H9 (cell line): ENCODE results near the gene OR6J1. TPM values are rescaled to one million over a fixed set of nuclear protein-coding genes. Genes with fewer than 3 reads are reported as not detected.

ENCODE experiments used
- DNase-seq: peaks from one replicate; pipeline ENCODE4 v3.0.0-alpha.2; 2017
- H2AFZ ChIP-seq: one replicate; pipeline ENCODE4 v1.6.1; 2013; ENCODE audit warnings: mild to moderate bottlenecking, low read length, control low read depth, moderate library complexity
- H2AK5ac ChIP-seq: 2 replicates; pipeline ENCODE4 v1.6.1; 2013; ENCODE audit warnings: low read length, control low read depth, mixed read lengths; ENCODE audit not compliant: insufficient read length
- H2BK120ac ChIP-seq: one replicate; pipeline ENCODE4 v1.6.1; 2013; ENCODE audit warnings: low read depth, mild to moderate bottlenecking, low read length, control low read depth, inconsistent platforms; ENCODE audit not compliant: poor library complexity, severe bottlenecking
- H2BK12ac ChIP-seq: 2 replicates; pipeline ENCODE4 v1.6.1; 2013; ENCODE audit warnings: low read length, control low read depth, mixed read lengths, low read depth; ENCODE audit not compliant: insufficient read length
- H2BK15ac ChIP-seq: 2 replicates; pipeline ENCODE4 v1.6.1; 2013; ENCODE audit warnings: low read depth, low read length, control low read depth
- H2BK20ac ChIP-seq: one replicate; pipeline ENCODE4 v1.6.1; 2013; ENCODE audit warnings: low read depth, mild to moderate bottlenecking, low read length, control low read depth, inconsistent platforms; ENCODE audit not compliant: poor library complexity, severe bottlenecking
- H2BK5ac ChIP-seq: 2 replicates; pipeline ENCODE4 v1.6.1; 2013; ENCODE audit warnings: low read length, control low read depth, mixed read lengths; ENCODE audit not compliant: insufficient read length
- H3K14ac ChIP-seq: 2 replicates; pipeline ENCODE4 v1.6.1; 2013; ENCODE audit warnings: low read length, control low read depth; ENCODE audit not compliant: insufficient read depth
- H3K18ac ChIP-seq: 2 replicates; pipeline ENCODE4 v1.6.1; 2013; ENCODE audit warnings: low read depth, mild to moderate bottlenecking, mixed read lengths, low read length, control low read depth; ENCODE audit not compliant: insufficient read length
- H3K23ac ChIP-seq: 2 replicates; pipeline ENCODE4 v1.6.1; 2013; ENCODE audit warnings: low read length, control low read depth, mixed read lengths, low read depth; ENCODE audit not compliant: insufficient read length
- H3K23me2 ChIP-seq: 2 replicates; pipeline ENCODE4 v1.6.1; 2013; ENCODE audit warnings: low read depth, mild to moderate bottlenecking, mixed read lengths, low read length, control low read depth; ENCODE audit not compliant: insufficient read length, poor library complexity, severe bottlenecking
- H3K27ac ChIP-seq: 2 replicates; pipeline ENCODE4 v1.5.1; 2013; ENCODE audit warnings: low read length, control low read depth, mixed read lengths, low read depth; ENCODE audit not compliant: insufficient read length
- H3K27me3 ChIP-seq: 2 replicates; pipeline ENCODE4 v1.6.1; 2013; ENCODE audit warnings: low read length, control low read depth, inconsistent platforms; ENCODE audit not compliant: insufficient read depth
- H3K4ac ChIP-seq: 2 replicates; pipeline ENCODE4 v1.6.1; 2013; ENCODE audit warnings: low read depth, mild to moderate bottlenecking, control low read depth, inconsistent platforms, low read length, moderate library complexity
- H3K4me1 ChIP-seq: 2 replicates; pipeline ENCODE4 v1.6.1; 2013; ENCODE audit warnings: low read length, control low read depth, inconsistent platforms; ENCODE audit not compliant: insufficient read depth
- H3K4me2 ChIP-seq: 2 replicates; pipeline ENCODE4 v1.6.1; 2013; ENCODE audit warnings: low read length, control low read depth, mixed read lengths; ENCODE audit not compliant: insufficient read length, insufficient read depth
- H3K56ac ChIP-seq: 2 replicates; pipeline ENCODE4 v1.6.1; 2013; ENCODE audit warnings: low read depth, mild to moderate bottlenecking, mixed read lengths, low read length, control low read depth; ENCODE audit not compliant: insufficient read length
- H3K79me1 ChIP-seq: 2 replicates; pipeline ENCODE4 v1.6.1; 2013; ENCODE audit warnings: low read depth, mild to moderate bottlenecking, moderate library complexity, low read length, control low read depth, inconsistent platforms; ENCODE audit not compliant: insufficient read depth, poor library complexity, severe bottlenecking
- H3K79me2 ChIP-seq: 2 replicates; pipeline ENCODE4 v1.6.1; 2013; ENCODE audit warnings: low read length, control low read depth, inconsistent platforms; ENCODE audit not compliant: insufficient read depth
- H3K9ac ChIP-seq: 2 replicates; pipeline ENCODE4 v1.6.1; 2013; ENCODE audit warnings: low read length, control low read depth, mixed read lengths; ENCODE audit not compliant: insufficient read length; ENCODE audit errors: extremely low read depth
- H3K9me3 ChIP-seq: one replicate; pipeline ENCODE4 v1.6.1; 2013; ENCODE audit warnings: low read depth, low read length, inconsistent platforms; ENCODE audit not compliant: control insufficient read depth
- H3T11ph ChIP-seq: one replicate; pipeline ENCODE4 v1.6.1; 2013; ENCODE audit warnings: mild to moderate bottlenecking, low read length, control low read depth, inconsistent platforms
- H4K20me1 ChIP-seq: one replicate; pipeline ENCODE4 v1.6.1; 2013; ENCODE audit not compliant: control insufficient read depth, insufficient read length, insufficient read depth
- H4K5ac ChIP-seq: 2 replicates; pipeline ENCODE4 v1.6.1; 2013; ENCODE audit warnings: low read depth, mild to moderate bottlenecking, mixed read lengths, low read length, control low read depth; ENCODE audit not compliant: insufficient read length
- H4K8ac ChIP-seq: replicated peaks from 2 replicates; pipeline ENCODE4 v1.6.1; 2013; ENCODE audit warnings: low read length, control low read depth, mixed read lengths, low read depth; ENCODE audit not compliant: insufficient read length
- H4K91ac ChIP-seq: 2 replicates; pipeline ENCODE4 v1.6.1; 2013; ENCODE audit warnings: low read depth, mild to moderate bottlenecking, moderate library complexity, mixed read lengths, low read length, control low read depth; ENCODE audit not compliant: insufficient read length
- H3K27ac Mint-ChIP-seq, 3 experiments: 2 replicates in 2 of 3; 3 replicates in 1 of 3; pipeline ENCODE4 v1.8.0; 2020 to 2021; ENCODE audit warnings: mixed read lengths in 3 of 3, mild to moderate bottlenecking in 1 of 3, moderate library complexity in 1 of 3
- H3K27me3 Mint-ChIP-seq: 2 replicates; pipeline ENCODE4 v1.8.0; 2021; ENCODE audit warnings: low read depth, mild to moderate bottlenecking, moderate library complexity, mixed read lengths
- H3K36me3 Mint-ChIP-seq, 3 experiments: 2 replicates in 2 of 3; 3 replicates in 1 of 3; pipeline ENCODE4 v1.8.0; 2020 to 2021; ENCODE audit warnings: low read depth in 3 of 3, mixed read lengths in 3 of 3; ENCODE audit not compliant: insufficient read depth in 1 of 3
- H3K4me1 Mint-ChIP-seq, 2 experiments: 2 replicates each; pipeline ENCODE4 v1.8.0; 2020; ENCODE audit warnings: mixed read lengths in 2 of 2
- H3K4me3 Mint-ChIP-seq, 2 experiments: 2 replicates in 1 of 2; 3 replicates in 1 of 2; pipeline ENCODE4 v1.8.0; 2020 to 2021; ENCODE audit warnings: mild to moderate bottlenecking in 2 of 2, mixed read lengths in 2 of 2, moderate library complexity in 1 of 2
- H3K9me3 Mint-ChIP-seq, 2 experiments: 2 replicates in 1 of 2; 3 replicates in 1 of 2; pipeline ENCODE4 v1.8.0; 2020; ENCODE audit warnings: mild to moderate bottlenecking in 2 of 2, mixed read lengths in 2 of 2, moderate library complexity in 1 of 2
- CTCF ChIP-seq: fragments of 200-600 bp; sonication (generic); conservative IDR thresholded peaks from 3 replicates; pipeline ENCODE4 v1.8.0; 2021; ENCODE audit warnings: antibody characterized with exemption, mild to moderate bottlenecking
- WGBS: extraction: QIAGEN DNeasy Blood & Tissue Kit; methylation state at CpG from one replicate; pipeline ENCODE4 v1.1.7; 2013; ENCODE audit warnings: missing lambda C conversion rate, low lambda C conversion rate, mixed read lengths; ENCODE audit not compliant: insufficient read length; ENCODE audit errors: extremely low coverage; 5-methylcytosine and 5-hydroxymethylcytosine counted together
- total RNA-seq: library from RNA; stranded (reverse); gene quantifications from 2 replicates; pipeline ENCODE4 v1.2.1, GENCODE V29; 2021

Gene OR6J1
- total RNA-seq, 1 experiment from 2014 or later, result not detected

DNA sequence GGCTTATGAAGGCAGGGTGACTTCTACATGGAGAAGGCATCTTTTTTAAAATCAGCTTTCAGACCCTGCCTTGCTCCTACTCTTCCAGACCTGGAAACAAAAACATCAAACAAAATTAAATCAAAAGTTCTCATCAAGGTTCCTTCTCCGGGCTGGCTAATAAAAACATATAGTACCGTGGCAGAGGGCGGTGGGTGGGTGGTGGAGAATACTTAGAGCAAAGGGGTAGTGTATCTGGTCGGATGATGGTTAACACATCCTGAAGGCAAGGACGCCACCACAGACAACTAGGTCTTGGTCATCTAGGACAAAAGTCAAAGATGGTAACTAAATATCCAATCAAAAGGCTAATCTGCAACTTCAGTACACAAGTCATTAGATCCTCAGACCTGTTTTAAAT is 56.9 kb downstream of the OR6J1 start:
- peaks cover 9 to 19% of the 10 kb centered on the region in 2 experiments for H3K4me1 Mint-ChIP-seq
- DNase-seq, result no peak
- no peak overlapping the region for H2BK15ac ChIP-seq
- TF ChIP-seq CTCF, result no peak
- H4K8ac ChIP-seq, result no peak overlapping the region
- H3K27me3 ChIP-seq, result no peaks in the 10 kb centered on the region
- no peak overlapping the region for H2BK5ac ChIP-seq
- no peaks in the 10 kb centered on the region for H3K9me3 Mint-ChIP-seq
- no peak overlapping the region for H3K14ac ChIP-seq
- H2BK120ac ChIP-seq, result no peak overlapping the region
- H3K4me3 Mint-ChIP-seq, result peak overlapping the region; percentile 31 to 32
- H3K23me2 ChIP-seq, result peaks cover 9% of the 10 kb centered on the region
- no peak overlapping the region for H3K23ac ChIP-seq
- WGBS, result no CpG with 5 or more reads among the region's 5 CpGs
- no peak overlapping the region for H3K27ac ChIP-seq
- H3K56ac ChIP-seq, result no peak overlapping the region
- H3T11ph ChIP-seq, result no peak overlapping the region
- no peak overlapping the region for H2AK5ac ChIP-seq
- H3K9me3 ChIP-seq, result no peaks in the 10 kb centered on the region
- H2BK20ac ChIP-seq, result no peak overlapping the region
- no peaks in the 10 kb centered on the region for H3K4me1 ChIP-seq
- no peak overlapping the region for H2BK12ac ChIP-seq
- no peak overlapping the region for H3K18ac ChIP-seq
- peaks cover 18% of the 10 kb centered on the region; the same call in 1 of the 2 replicates for H3K79me2 ChIP-seq
- H3K4ac ChIP-seq, result no peak overlapping the region
- H3K27ac Mint-ChIP-seq, result no peak overlapping the region
- no peak overlapping the region for H3K4me2 ChIP-seq
- no peak overlapping the region for H4K91ac ChIP-seq
- no peak overlapping the region for H4K5ac ChIP-seq
- H2AFZ ChIP-seq, result no peak overlapping the region
- H3K27me3 Mint-ChIP-seq, result no peaks in the 10 kb centered on the region
- H4K20me1 ChIP-seq, result no peaks in the 10 kb centered on the region
- H3K79me1 ChIP-seq, result peaks cover 7% of the 10 kb centered on the region
- H3K36me3 Mint-ChIP-seq, result peaks cover 4 to 12% (median 9%) of the 10 kb centered on the region in 3 experiments; a peak in 6 of 7 replicates
- no peak overlapping the region for H3K9ac ChIP-seq
